Measurements from ENCODE around the gene ERCC2.

DNA sequence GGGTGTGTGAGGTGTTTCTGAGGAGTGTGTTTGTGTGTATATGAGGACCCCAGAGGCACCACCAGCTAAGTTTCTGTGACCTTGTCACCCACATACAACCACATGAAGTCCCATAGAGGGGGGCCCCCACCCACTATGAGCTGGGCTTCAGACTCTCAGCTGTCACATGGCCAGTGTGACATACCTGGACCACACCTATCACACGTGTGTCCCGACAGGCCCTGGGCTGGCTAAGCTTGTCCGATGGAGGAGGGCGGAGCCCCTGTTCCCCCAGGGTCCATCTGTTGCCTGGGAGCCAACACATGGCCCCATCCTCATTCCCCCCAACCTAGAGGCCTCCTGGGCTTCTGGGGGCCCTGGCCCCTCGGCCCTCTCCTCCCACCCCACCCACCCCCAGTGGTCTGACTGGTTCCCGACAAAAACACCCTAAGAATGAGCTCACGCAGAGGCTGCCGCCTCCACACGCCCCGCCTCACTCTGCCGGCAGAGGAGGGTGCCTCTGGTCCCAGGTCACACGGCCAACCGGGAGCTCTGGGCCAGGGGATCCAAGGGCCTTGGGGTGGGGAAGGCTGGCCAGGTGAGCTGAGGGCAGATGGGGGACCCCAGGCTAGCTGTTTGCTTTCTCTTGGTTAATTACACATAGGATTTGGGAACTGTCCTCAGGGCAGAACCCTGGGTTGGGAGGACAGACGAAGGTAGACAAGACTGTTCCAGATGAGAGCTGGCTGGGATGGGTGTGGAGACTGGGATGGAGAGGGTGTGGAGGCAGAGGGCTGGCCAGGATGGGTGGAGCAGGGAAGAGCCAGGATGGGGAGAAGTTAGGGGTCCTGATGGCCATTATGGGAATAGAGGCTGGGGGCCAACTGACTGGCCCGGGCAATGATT, 25.5 kb downstream of the ERCC2 start:
- TF ChIP-seq, protein P1, sequence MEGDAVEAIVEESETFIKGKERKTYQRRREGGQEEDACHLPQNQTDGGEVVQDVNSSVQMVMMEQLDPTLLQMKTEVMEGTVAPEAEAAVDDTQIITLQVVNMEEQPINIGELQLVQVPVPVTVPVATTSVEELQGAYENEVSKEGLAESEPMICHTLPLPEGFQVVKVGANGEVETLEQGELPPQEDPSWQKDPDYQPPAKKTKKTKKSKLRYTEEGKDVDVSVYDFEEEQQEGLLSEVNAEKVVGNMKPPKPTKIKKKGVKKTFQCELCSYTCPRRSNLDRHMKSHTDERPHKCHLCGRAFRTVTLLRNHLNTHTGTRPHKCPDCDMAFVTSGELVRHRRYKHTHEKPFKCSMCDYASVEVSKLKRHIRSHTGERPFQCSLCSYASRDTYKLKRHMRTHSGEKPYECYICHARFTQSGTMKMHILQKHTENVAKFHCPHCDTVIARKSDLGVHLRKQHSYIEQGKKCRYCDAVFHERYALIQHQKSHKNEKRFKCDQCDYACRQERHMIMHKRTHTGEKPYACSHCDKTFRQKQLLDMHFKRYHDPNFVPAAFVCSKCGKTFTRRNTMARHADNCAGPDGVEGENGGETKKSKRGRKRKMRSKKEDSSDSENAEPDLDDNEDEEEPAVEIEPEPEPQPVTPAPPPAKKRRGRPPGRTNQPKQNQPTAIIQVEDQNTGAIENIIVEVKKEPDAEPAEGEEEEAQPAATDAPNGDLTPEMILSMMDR (IDR thresholded peaks at IDR 0.05) = no peak
- TF ChIP-seq POLR2AphosphoS5 (IDR thresholded peaks at IDR 0.05) = no peak
